H7 (cell line): ENCODE measurements around the gene FDXACB1. TPM values are rescaled to one million over a fixed set of nuclear protein-coding genes. Genes with fewer than 3 reads are reported as not detected.
"Not testable (repeated sequence)": the region's sequence is repeated elsewhere in the genome, so short reads cannot be mapped to it uniquely, and the experiment has no call there.

ENCODE experiments used
- DNase-seq: peaks from one replicate; pipeline ENCODE4 v3.0.0; 2012
- H3K27me3 ChIP-seq: 2 replicates; pipeline ENCODE4 v1.6.0; 2011; ENCODE audit warnings: mild to moderate bottlenecking, low read length; ENCODE audit not compliant: control insufficient read depth, insufficient read depth
- H3K36me3 ChIP-seq: replicated peaks from 2 replicates; pipeline ENCODE4 v1.5.1; 2011; ENCODE audit warnings: low read length; ENCODE audit not compliant: control insufficient read depth, insufficient read depth
- H3K4me3 ChIP-seq: 2 replicates; pipeline ENCODE4 v1.5.1; 2011; ENCODE audit warnings: low read depth, mild to moderate bottlenecking, control low read depth, low read length, moderate library complexity; ENCODE audit not compliant: insufficient read depth
- total RNA-seq: library from RNA; depleted of rRNA; stranded (reverse); fragments of >200 nt; shearing (Covaris generic); gene quantifications from 2 replicates; pipeline ENCODE4 v1.2.3, GENCODE V29; 2014

FDXACB1 gene
- total RNA-seq, 1 experiment from 2014 or later: 4.1 TPM

DNA sequence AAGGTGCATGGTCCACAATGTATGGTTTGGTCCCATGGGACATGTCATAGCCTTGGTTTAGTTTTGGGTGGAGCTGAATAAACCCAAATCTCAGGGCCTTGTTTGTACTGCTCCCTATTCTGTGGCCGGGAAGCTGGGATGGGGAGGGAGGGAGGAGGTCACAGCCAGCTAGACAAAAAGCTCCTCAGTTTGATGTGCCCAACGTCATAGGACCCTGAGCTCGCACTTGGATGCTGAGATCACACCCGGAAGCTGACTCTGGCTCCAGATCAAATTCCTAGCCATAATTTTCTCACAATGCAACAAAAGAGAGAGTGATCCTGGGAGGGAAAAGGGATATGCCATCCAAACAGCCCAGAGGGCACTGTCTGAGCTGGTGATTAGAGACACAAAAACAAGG is 35.0 kb upstream of the FDXACB1 start:
- Histone ChIP-seq H3K27me3 (no peaks in the 10 kb centered on the region; the same call in 1 of the 2 replicates), H3K36me3 (no peaks in the 10 kb centered on the region), H3K4me3 (no peak overlapping the region)
- DNase-seq: no peak

DNA sequence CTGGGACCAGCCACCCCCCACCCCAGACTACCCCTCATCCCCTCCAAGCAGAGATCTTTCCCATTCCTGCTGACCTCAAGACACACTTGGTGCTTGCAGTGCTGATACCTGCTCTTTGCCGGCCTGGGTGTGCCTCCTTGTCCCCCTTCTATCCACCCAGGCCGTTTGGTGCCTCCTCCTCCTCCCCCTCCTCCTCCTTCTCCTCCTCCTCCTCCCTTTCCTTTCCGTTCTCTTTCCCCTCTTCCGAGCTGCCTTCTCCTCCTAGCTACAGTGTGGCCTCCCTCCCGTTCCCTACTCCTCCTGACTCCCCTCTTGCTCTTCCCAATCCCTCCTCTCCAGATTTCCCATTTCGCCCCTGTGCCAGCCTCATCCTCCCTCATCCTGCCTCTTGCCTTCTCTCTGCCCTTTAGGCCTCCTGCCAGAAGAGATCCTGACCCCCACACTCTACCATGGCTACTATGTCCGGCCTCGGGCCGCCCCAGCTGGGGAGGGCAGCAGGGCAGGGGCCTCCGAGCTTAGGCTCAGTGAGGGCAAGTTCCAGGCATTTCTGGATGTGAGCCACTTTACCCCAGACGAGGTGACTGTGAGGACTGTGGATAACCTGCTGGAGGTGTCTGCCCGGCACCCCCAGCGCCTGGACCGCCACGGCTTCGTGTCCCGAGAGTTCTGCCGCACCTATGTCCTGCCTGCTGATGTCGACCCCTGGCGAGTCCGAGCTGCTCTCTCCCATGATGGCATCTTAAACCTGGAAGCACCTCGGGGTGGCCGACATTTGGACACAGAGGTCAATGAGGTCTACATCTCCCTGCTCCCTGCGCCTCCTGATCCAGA is 34.3 kb upstream of the FDXACB1 start:
- no peaks in the 10 kb centered on the region for H3K36me3 ChIP-seq
- no peak overlapping the region for H3K4me3 ChIP-seq

DNA sequence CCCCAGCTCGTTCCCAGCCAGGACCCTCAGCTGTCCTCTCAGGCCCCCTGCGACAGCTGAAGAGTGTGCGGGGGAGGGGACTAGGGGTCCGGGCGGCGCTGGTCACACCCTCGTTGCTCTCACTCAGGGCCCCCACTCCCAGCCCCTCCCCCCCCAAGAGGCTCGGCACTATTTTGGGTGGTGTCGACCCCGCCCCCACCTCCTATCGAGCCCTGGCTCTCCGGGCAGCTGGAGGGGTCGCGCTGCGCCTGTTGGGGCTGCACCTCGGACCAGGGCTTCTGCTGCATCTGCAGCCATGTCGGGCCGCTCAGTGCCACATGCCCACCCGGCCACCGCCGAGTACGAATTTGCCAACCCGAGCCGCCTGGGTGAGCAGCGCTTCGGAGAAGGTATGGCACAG is 33.6 kb upstream of the FDXACB1 start, which contains the start of gene HSPB2:
Gene HSPB2 (plus strand): TSS at position 200 of the 400 bp plus-strand sequence. CDS start 96 bp downstream, at position 296.
- no peaks in the 10 kb centered on the region; the same call in 1 of the 2 replicates for H3K27me3 ChIP-seq
- H3K4me3 ChIP-seq: no peak within 1 kb of the TSS
- DNase-seq: peak; percentile 53
- H3K36me3 ChIP-seq: no peaks in the 10 kb centered on the region

More for the DNA sequence above, 34.3 kb upstream of the FDXACB1 start:
- DNase-seq: no peak
- no peaks in the 10 kb centered on the region; the same call in 1 of the 2 replicates for H3K27me3 ChIP-seq

DNA sequence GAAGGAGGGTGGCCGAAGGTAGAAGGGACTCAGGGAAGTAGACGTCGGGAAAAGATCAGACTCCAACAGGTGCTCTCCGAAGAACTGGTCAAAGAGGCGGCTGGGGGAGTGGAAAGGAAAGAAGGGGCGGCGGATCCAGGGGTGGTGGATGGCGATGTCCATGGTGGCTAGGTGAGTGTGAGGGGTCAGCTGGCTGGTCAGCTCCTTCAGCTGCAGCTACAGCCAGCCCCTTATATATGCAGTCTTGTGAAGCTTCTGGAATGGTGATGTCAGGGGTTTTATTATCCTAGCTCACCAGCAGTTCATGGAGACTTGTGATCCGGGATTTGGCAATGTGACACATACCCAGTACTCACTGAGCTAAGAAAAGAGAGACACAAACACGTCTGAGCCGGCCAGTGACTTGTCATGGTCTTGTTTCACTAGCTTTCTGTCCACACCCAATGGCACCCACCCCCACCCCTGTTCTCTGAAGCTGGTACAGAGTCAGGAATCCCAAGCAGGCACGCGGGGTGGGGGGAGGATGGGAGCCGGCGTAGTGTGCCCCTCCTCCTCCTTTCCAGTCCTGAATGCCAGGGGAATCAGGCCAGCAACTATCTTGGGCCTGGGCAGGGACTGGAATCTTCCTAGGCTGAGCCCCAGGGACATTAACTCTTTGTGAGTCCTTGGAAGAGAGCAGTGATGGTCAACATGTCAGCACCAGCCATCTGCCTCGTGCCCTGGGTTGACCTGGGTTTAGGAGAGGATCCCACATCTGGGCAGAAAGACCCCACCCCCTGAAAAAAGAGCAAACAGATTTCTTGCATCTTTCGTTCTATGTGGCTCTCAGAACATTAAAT is 32.8 kb upstream of the FDXACB1 start, which contains the start of gene CRYAB:
Gene CRYAB (minus strand): TSS at position 208 of the 839 bp plus-strand sequence. CDS start 46 bp downstream, at position 162.
- Histone ChIP-seq H3K4me3 (no peak within 1 kb of the TSS), H3K36me3 (no peaks in the 10 kb centered on the region), H3K27me3 (no peaks in the 10 kb centered on the region; the same call in 1 of the 2 replicates)
- peak; percentile 48 for DNase-seq

DNA sequence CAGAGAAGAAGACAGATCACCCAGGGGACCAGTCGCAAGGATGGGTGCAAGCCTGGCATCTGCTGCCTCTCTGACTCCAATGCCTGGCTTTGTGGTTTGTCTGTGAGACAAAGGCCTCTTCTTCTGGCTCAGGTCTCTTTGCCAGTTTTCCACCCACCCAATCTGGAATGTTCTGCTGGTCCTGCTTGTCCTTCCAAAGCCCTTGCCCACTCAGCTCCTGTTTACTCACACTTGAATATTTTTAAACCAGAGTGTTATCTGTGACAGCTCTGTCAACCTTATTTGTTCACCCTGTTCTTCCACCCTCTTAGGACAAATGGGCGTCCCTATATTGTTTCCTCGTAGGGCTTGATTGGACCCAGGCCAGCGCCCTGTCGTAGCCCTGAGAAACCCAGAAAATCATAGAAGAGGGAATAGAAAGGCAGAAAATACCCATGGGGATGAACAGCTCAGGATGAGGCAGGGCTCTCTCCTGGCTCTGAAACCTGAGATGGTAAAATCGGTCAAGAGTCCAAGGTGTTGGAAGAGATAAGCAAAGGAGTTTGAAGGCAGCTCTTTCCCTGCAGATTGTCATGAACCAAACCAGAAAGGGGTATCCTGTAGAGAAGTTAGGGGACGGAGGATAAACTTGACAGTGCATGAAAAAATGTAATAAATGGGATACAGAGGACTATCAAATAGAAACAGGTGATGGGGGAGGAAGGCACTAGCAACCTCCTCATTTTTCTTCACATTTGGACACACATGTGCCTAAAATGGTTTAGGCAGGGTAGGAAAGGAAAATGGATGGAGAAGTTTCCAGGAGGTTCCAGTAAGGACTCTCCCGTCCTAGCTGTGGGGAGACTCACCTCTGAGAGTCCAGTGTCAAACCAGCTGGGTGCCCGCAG is 32.0 kb upstream of the FDXACB1 start:
- H3K27me3 ChIP-seq: no peaks in the 10 kb centered on the region; the same call in 1 of the 2 replicates
- H3K36me3 ChIP-seq: no peaks in the 10 kb centered on the region
- H3K4me3 ChIP-seq: no peak overlapping the region
- no peak for DNase-seq

DNA sequence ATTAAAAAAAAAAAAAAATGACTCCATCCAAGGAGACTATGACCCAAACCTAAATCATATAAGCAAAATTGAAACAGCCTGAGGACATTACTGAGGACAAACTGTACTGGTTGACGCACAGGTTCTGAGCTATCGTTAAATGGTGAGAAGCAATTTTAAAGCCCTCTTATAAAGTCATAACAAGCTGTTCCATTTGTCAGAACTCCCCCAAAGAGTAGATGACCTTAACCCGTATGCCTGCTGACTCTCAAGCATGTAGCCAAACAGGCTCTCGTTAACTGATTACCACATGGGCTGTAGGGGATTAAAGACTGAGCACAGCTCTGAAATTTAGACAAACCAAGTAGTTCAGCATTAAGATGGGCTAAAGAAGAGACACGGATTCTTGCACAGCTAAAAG is 30.4 kb upstream of the FDXACB1 start:
- Histone ChIP-seq H3K36me3 (no peaks in the 10 kb centered on the region), H3K27me3 (no peaks in the 10 kb centered on the region; the same call in 1 of the 2 replicates), H3K4me3 (no peak overlapping the region)
- no peak for DNase-seq

DNA sequence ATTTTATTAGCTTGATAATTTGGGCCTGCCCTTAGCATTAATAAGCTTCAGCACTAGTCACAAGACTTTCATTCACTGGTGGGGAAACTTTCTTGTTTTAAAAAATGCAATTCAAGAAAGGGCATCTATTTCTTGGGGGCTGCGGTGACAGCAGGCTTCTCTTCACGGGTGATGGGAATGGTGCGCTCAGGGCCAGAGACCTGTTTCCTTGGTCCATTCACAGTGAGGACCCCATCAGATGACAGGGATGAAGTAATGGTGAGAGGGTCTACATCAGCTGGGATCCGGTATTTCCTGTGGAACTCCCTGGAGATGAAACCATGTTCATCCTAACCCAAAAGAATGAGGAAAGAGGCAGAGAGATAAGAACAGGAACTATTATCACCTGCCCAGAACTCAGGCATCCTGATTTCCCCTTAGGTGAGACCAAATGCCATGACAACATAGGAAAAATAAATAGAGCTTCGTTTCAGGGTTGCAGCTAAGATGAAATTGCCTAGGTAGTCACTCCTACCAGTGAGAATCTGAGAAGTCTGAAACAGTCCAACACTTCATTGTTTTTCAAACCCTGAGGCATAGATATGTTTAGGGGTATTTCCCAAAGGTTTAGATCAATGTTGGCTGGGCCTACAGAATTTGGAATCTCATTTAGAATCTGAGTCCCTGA is 29.8 kb upstream of the FDXACB1 start:
- H3K36me3 ChIP-seq: no peaks in the 10 kb centered on the region
- H3K27me3 ChIP-seq: no peaks in the 10 kb centered on the region; the same call in 1 of the 2 replicates
- no peak overlapping the region for H3K4me3 ChIP-seq
- DNase-seq: no peak

DNA sequence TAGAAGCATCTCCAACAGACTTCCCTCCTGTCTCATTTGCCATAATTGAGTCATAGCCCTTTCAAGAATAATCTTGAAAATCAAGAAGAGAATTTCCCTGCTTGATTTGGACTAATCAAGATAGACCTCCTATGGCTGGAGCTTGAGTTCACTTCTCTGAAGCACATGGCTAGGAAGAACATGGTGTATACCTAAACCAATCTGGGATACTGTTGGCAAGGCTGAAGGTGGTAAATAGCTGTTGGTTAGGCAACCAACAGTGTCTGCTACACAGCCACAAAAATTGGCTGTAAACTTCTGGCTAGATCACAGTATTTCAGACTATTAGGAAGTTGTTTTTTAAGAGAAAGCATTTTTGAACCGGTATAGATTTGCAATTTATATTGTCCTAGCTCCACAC is 27.7 kb upstream of the FDXACB1 start:
- H3K36me3 ChIP-seq: no peaks in the 10 kb centered on the region
- H3K27me3 ChIP-seq: no peaks in the 10 kb centered on the region; the same call in 1 of the 2 replicates
- DNase-seq: no peak
- no peak overlapping the region for H3K4me3 ChIP-seq

DNA sequence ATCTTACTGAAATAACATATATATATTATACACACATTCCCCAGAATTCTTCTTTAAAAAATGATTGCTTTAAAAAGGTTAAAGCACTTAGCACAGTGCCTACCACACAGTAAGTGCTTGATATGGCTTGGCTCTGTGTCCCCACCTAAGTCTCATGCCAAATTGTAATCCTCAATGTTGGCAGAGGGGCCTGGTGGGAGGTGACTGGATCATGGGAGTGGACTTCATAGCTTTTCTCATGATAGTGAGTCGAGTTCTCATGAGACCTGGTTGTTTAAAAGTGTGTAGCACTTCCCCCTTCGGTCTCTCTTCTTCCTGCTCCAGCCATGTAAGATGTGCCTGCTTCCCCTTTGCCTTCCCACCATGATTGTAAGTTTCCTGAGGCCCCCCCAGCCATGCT is 26.4 kb upstream of the FDXACB1 start:
- H3K27me3 ChIP-seq: no peaks in the 10 kb centered on the region
- H3K36me3 ChIP-seq: no peaks in the 10 kb centered on the region
- H3K4me3 ChIP-seq: no peak overlapping the region
- DNase-seq: no peak

DNA sequence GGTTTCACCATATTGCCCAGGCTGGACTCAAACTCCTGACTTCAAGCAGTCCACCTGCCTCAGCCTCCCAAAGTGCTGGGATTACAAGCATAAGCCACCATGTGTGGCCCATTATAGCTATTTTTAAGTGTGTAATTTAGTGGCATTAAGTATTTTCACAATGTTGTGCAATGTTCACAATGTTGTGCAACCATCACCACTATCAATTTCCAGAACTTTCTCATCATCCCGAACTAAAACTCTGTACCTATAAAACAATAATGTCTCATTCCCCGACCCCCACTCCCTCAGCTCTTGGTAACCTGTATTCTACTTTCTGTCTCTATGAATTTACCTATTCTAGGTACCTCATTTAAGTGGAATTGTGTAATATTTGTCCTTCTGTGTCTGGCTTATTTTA is 7.9 kb upstream of the FDXACB1 start:
- H3K36me3 ChIP-seq: no peaks in the 10 kb centered on the region
- H3K4me3 ChIP-seq: no peak overlapping the region
- DNase-seq: no peak
- H3K27me3 ChIP-seq: no peaks in the 10 kb centered on the region

DNA sequence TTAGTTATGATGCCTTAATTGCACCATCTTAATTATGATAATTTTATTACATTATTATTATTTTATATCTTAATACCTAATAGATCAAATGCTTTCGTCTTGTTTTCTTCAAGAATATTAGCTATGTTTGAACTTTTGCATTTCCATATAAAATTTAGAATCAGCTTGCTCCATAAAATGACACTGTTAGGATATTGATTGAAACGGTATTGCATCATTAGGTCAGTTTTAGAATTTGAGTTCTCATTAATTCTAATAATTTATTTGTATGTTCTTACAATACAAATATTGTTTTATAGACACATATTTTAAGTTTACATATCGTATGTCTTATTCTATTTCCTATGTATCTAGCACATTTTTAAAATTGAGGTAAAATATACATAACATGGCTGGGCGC is 7.1 kb upstream of the FDXACB1 start:
- no peak for DNase-seq
- H3K27me3 ChIP-seq: no peaks in the 10 kb centered on the region
- no peaks in the 10 kb centered on the region for H3K36me3 ChIP-seq
- no peak overlapping the region for H3K4me3 ChIP-seq

DNA sequence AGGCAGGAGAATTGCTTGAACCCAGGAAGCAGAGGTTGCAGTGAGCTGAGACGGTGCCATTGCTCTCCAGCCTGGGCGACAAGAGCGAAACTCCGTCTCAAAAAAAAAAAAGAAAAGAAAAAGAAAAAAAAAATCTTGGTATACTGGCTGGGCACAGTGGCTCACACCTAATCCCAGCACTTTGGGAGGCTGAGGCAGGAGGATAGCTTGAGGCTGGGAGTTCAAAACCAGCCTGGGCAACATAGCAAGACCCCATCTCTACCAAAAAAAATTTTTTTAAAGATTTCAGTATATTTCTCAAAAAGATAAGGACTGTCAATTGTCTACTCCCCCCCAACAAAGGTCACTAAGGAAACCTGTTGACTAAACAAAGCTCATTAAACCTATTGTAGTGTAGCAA is 6.1 kb upstream of the FDXACB1 start:
- not testable (repeated sequence) for H3K27me3 ChIP-seq, H3K4me3 ChIP-seq, H3K36me3 ChIP-seq, DNase-seq

DNA sequence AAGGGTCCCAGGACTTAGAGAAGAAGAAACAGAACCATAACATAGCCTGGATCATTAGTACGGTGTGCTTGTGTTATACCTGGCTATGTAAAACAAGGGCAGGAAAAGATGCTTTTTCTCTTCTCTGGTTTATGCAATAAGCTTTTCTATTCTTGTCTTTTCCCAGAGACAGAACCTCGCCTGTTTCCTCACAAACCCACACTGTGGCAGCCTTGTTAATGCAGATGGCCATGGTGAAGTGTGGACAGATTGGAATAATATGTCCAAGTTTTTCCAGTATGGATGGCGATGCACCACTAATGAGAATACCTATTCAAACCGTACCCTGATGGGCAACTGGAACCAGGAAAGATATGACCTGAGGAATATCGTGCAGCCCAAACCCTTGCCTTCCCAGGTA is 3.2 kb upstream of the FDXACB1 start:
- no peaks in the 10 kb centered on the region for H3K36me3 ChIP-seq
- no peak overlapping the region for H3K4me3 ChIP-seq
- H3K27me3 ChIP-seq: no peaks in the 10 kb centered on the region
- no peak for DNase-seq

DNA sequence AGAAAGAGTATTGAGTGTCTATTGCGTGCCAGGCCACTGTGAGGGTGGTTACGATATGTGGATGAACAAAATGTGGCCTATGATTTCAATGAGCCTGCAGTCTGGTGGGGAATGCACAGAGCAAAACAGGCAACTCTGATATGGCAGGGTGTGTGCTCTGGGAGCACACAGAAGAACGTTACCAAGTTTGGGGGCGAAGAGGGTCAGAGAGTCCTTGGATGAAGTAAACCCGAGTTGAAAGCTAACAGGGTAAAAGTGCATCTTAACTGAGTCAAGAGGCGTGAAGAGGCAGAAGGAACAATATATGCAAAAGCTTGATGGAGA is 634 bp upstream of the FDXACB1 start:
- Histone ChIP-seq H3K36me3 (no peaks in the 10 kb centered on the region), H3K4me3 (peak overlapping the region; percentile 66), H3K27me3 (no peaks in the 10 kb centered on the region)
- DNase-seq: no peak
